ENCODE data around the gene ZFP3.
"Not testable (repeated sequence)": the region's sequence is repeated elsewhere in the genome, so short reads cannot be mapped to it uniquely, and the experiment has no call there.

GRCh38 chr17:5075472-5075871, 2.8 kb upstream of the ZFP3 start:
- TF ChIP-seq POLR2A (IDR thresholded peaks at IDR 0.05; ENCODE audit: low read depth, low read length); POLR2AphosphoS5 (IDR thresholded peaks at IDR 0.05; ENCODE audit: insufficient read depth, low read depth, low read length); CTCF (IDR thresholded peaks at IDR 0.05; ENCODE audit: extremely low read depth in 1 of 2, insufficient read depth in 1 of 2, low read depth in 1 of 2, low read length in 2 of 2); EZH2 (IDR thresholded peaks at IDR 0.05; ENCODE audit: borderline replicate concordance, low read depth, low read length, severe bottlenecking); GATA2 (IDR thresholded peaks at IDR 0.05; ENCODE audit: insufficient read depth, insufficient read length, low read depth, low read length); MAX (IDR thresholded peaks at IDR 0.05; ENCODE audit: insufficient read depth, insufficient read length); MYC (IDR thresholded peaks at IDR 0.05; ENCODE audit: low read depth, low read length); FOS (IDR thresholded peaks at IDR 0.05; ENCODE audit: borderline replicate concordance, insufficient read depth, low read length): not testable (repeated sequence)
